Prostate gland (tissue), 2 donors: ENCODE results near the gene GOPC. TPM values are rescaled to one million over a fixed set of nuclear protein-coding genes. Genes with fewer than 3 reads are reported as not detected.

Source experiments
- DNase-seq: peaks from one replicate; pipeline ENCODE4 v3.0.0-alpha.2; 2019; ENCODE audit warnings: low spot score
- H3K27ac ChIP-seq, 2 donors: fragments of 200-600 bp; sonication (generic); 2 replicates each; pipeline ENCODE4 v1.5.1; 2017 to 2019
- H3K27me3 ChIP-seq: fragments of 200-600 bp; sonication (generic); replicated peaks from 2 replicates; pipeline ENCODE4 v1.5.1; 2019; ENCODE audit not compliant: insufficient read depth
- H3K36me3 ChIP-seq, 2 donors: fragments of 200-600 bp; sonication (generic); 1 replicate in 1 of 2; 2 replicates in 1 of 2; pipeline versions ENCODE4 v1.5.1 to v1.8.1; 2017 to 2019
- H3K4me1 ChIP-seq: fragments of 200-600 bp; sonication (generic); replicated peaks from 2 replicates; pipeline ENCODE4 v1.5.1; 2019
- H3K4me3 ChIP-seq, 2 donors: fragments of 200-600 bp; sonication (generic); 2 replicates each; pipeline ENCODE4 v1.5.1; 2017 to 2019
- H3K9me3 ChIP-seq: fragments of 200-600 bp; sonication (generic); 2 replicates; pipeline ENCODE4 v1.5.1; 2017
- CTCF ChIP-seq, 4 experiments: fragments of 200-600 bp in 2 of 4; fragments of 450-650 bp in 2 of 4; sonication (generic) in 2 of 4; IDR thresholded peaks; 1 replicate in 3 of 4; 2 replicates in 1 of 4; pipeline ENCODE4 v1.5.1; 2016 to 2019; ENCODE audit warnings: antibody characterized with exemption in 4 of 4, mild to moderate bottlenecking in 2 of 4, moderate library complexity in 2 of 4
- POLR2A ChIP-seq: fragments of 450-650 bp; IDR thresholded peaks from one replicate; pipeline ENCODE4 v1.6.1; 2016; ENCODE audit warnings: antibody characterized with exemption, mild to moderate bottlenecking
- POLR2AphosphoS5 ChIP-seq: sonication (generic); formaldehyde crosslinking; IDR thresholded peaks from one replicate; pipeline ENCODE4 v1.6.1; 2017; ENCODE audit warnings: antibody characterized with exemption
- WGBS: methylation state at CpG from one replicate; pipeline ENCODE4 v1.1.5; 2018; 5-methylcytosine and 5-hydroxymethylcytosine counted together
- intact Hi-C: fragments of 100-400 bp; cut with DNase I; formaldehyde crosslinking; loops from one replicate; pipeline ENCODE4 v1.14.2; 2022
- total RNA-seq, 2 donors: library from RNA; depleted of rRNA; stranded (reverse); fragments of >200 nt; gene quantifications; one replicate each; pipeline ENCODE4 v1.1.0, GENCODE V29; 2016

The GOPC gene
- total RNA-seq, 2 donors from 2014 or later: 20.2 to 24.2 TPM

- Histone ChIP-seq H3K36me3 (no peaks in the 10 kb centered on the region), H3K4me1 (no peaks in the 10 kb centered on the region), H3K9me3 (no peaks in the 10 kb centered on the region), H3K27ac (no peak overlapping the region), H3K4me3 (no peak overlapping the region), H3K27me3 (no peaks in the 10 kb centered on the region)
- WGBS: 83% methylated on average over 8 of the region's 8 CpGs
- TF ChIP-seq POLR2A: no peak
- TF ChIP-seq CTCF (IDR thresholded peaks at IDR 0.05): no peak
- TF ChIP-seq POLR2AphosphoS5: no peak
- no peak for DNase-seq
- intact Hi-C loops: no loop called here
These were observed 14.3 kb upstream of the GOPC start for GRCh38 chr6:117616391-117617209.

- WGBS: 91% methylated on average over 14 of the region's 14 CpGs
- Histone ChIP-seq H3K36me3 (no peaks in the 10 kb centered on the region), H3K4me3 (no peak overlapping the region), H3K4me1 (no peaks in the 10 kb centered on the region), H3K9me3 (no peaks in the 10 kb centered on the region), H3K27ac (no peak overlapping the region), H3K27me3 (no peaks in the 10 kb centered on the region)
- DNase-seq: no peak
- TF ChIP-seq CTCF (IDR thresholded peaks at IDR 0.05) (no peak), POLR2A (no peak), POLR2AphosphoS5 (no peak)
- intact Hi-C loops: no loop called here
These were observed 13.6 kb upstream of the GOPC start for GRCh38 chr6:117615750-117616390.

- no peak for DNase-seq
- intact Hi-C loops: no loop called here
- Histone ChIP-seq H3K27ac (no peak overlapping the region), H3K36me3 (no peaks in the 10 kb centered on the region), H3K4me1 (no peaks in the 10 kb centered on the region), H3K4me3 (no peak overlapping the region), H3K27me3 (peaks cover 5% of the 10 kb centered on the region), H3K9me3 (no peaks in the 10 kb centered on the region)
- WGBS: 35% methylated on average over 4 of the region's 4 CpGs
- no peak for TF ChIP-seq POLR2A
- no peak for TF ChIP-seq POLR2AphosphoS5
- no peak for TF ChIP-seq CTCF (IDR thresholded peaks at IDR 0.05)
These were observed 11.7 kb upstream of the GOPC start for GRCh38 chr6:117613920-117614560.

GRCh38 chr6:117607511-117607910, 5.2 kb upstream of the GOPC start:
- Histone ChIP-seq H3K9me3 (no peaks in the 10 kb centered on the region), H3K4me1 (no peaks in the 10 kb centered on the region), H3K4me3 (no peak overlapping the region), H3K36me3 (no peaks in the 10 kb centered on the region), H3K27me3 (peaks cover 5% of the 10 kb centered on the region), H3K27ac (no peak overlapping the region)
- TF ChIP-seq POLR2AphosphoS5 (no peak), POLR2A (no peak), CTCF (IDR thresholded peaks at IDR 0.05) (no peak)
- no peak for DNase-seq
- intact Hi-C loops: loop anchor here (10.0 kb wide), 1 partner anchor 263 kb away; no protein-coding TSS in a partner anchor
- 94% methylated on average over 3 of the region's 3 CpGs for WGBS
